Stimulated activated CD8-positive, alpha-beta memory T cell treated with anti-CD3 and anti-CD28 coated beads, Interleukin-15, amount 100 ng/mL, for 4 hours (primary cell): Measurements from ENCODE around the gene LSAMP.

ENCODE experiments used
- DNase-seq, 2 donors: peaks; one replicate each; pipeline ENCODE4 v3.0.0-alpha.2; 2020; ENCODE audit warnings: low read depth in 2 of 2

Gene LSAMP

DNA sequence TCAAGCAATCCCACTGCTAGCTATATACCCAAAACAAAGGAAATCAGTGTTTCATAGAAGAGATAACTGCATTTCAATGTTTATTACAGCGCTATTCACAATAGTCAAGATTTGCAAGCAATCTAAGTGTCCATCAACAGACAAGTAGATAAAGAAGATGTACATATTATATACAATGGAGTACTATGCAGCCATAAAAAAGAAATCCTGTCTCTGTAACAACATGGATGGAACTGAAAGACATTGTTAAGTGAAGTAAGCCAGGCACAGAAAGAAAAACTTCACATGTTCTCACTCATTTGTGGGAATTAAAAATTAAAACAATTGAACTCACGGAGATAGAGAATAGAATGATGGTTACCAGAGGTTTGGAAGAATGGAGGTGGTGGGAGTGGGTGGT is 89.2 kb downstream of the LSAMP start:
- DNase-seq: no peak

- no peak for DNase-seq
Observed at GRCh38 chr3:116354382-116354781, 90.9 kb downstream of the LSAMP start.

- DNase-seq: no peak
Observed at GRCh38 chr3:116350119-116350733, 95.1 kb downstream of the LSAMP start.

DNA sequence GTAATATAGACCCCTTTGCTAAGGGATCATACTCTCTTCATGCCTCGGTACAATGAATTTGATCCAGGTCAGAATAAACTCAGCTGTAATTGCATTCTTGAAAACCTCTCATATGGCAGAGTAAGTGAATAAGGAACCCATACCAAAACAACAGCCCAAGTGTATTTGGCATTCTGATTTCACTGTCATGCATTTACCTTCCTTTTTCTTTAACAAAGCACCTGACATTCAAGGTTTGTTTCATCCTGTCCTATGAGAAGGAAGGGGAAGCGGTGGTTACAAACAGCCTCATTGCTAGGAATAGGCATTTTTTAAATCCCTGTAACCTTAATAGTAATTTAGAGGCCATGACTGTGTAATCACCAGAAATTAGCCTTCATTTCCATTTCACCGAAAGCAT is 97.1 kb downstream of the LSAMP start:
- no peak for DNase-seq

DNA sequence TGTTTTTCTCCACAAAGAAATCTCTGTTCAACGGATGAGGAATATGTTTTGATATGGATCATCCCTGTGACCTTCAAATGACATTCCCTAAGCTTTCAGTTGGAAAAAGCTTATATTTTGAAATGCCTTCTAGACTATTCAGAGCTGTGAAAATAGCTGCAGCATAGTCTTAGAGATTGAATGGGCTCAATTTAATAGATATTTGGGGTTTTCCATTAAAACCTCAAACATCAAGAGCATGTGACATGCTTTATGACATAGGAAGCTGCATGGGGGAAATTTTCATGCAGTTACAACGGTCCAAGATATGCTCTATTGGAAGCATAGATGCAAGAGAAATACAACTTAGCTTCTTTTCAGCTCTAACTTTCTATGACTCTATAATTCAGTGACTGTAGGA is 102.8 kb downstream of the LSAMP start:
- no peak for DNase-seq

GRCh38 chr3:116341899-116342298 is 103.4 kb downstream of the LSAMP start:
- DNase-seq: no peak

DNA sequence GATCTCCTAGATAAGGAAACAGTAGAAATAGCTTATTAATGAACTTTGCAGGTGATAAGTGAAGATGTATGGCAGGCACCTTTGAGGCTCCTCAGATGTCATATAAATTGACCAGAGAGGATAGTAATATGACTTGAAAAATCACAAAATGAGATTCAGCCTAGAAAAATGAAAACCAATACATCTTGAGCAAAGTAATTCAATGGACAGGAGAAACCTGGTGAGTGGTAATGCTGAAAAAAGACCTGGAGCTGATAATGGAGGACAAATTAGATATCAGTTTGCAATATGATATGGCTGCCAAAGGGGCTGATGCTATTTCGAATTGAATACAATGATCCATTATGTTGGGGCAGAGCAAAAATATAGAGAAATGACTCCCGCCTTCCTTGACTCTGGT is 103.9 kb downstream of the LSAMP start:
- DNase-seq: no peak

DNA sequence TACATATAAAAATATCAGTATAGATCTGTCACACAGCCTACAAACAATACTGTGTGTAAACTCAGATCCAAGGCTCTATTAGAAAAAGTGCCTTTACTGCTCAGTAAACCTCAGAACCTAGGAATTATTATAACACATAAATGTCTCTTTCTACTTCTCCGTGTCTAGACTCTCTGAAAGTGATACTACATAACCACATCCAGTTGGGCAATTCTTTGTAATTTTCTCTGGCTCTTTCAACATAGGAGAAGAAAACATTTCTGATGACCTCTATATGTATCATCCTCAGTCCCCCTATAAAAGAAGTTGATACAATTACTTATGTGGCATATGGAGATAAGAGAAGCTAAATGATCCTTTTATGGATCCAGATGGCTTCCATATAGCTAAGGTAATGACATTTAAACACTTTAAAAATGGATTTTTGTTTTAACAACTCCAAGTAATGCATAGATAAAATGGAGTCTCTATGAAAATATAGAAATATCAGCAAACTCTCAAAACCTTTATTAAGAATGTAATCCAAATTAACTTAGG is 104.5 kb downstream of the LSAMP start:
- DNase-seq: no peak

DNA sequence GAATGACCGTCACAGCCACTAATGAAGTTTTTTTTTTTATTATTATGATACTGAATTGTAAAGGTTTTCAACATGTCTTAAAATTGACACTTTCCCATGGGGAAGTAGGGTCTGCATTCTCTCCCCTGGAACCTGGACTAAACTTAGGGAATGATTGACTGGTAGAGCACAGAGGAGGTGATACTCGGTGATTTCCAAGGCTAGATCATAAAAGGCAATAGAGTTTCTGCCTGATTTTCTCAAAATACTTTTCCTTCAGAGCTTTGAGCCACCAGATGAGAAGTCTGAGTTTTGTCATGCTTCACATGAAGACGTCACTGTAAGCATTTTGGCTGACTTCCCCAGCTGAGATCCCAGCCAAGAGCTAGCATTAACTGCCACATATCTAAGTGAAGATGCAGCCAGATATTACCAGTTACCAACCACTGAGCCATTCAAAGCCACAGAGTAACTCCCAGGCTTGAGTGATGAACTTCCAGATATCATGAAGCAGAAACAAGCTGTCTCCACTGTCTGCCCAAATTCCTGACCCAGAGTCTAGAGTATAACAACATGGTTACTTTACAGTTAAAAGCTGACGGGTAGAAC is 105.8 kb downstream of the LSAMP start:
- DNase-seq: no peak

DNA sequence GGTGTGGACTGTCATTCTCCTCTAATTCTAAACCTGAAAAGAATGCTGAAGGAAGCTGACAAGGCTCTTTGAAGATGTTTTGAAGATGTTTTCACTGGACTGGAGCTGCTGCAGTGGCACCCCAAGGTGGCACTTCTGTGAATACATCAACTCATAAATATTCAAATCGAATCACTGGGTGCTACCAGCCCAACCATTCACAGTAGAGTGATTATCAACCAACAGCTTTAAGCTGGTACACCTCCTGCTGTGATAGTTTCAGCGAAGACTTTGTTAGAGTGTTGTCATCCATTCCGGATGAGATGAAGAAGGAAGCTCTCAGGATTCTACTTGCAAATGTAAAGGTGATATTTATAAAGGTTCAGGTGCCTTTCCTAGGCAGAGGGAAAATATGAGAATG is 106.6 kb downstream of the LSAMP start:
- no peak for DNase-seq

GRCh38 chr3:116337229-116337628 is 108.1 kb downstream of the LSAMP start:
- DNase-seq: no peak

DNA sequence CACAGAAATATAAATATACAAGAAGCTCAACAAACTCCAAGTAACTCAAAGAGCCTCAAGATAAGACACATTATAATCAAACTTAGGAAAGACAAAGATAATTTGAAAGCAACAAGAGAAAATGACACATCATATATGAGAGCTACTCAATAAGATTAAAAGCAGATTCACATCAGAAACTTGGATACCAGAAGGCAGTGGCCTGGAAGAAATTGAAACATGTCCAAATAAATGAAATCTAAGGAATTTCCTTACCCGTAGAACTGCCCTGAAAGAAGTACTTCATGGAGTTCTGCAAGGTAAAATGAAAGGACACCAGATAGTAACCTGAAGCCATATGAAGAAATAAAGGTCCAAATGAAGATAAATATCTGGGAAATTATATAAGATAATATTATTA is 113.9 kb downstream of the LSAMP start:
- DNase-seq: no peak

DNA sequence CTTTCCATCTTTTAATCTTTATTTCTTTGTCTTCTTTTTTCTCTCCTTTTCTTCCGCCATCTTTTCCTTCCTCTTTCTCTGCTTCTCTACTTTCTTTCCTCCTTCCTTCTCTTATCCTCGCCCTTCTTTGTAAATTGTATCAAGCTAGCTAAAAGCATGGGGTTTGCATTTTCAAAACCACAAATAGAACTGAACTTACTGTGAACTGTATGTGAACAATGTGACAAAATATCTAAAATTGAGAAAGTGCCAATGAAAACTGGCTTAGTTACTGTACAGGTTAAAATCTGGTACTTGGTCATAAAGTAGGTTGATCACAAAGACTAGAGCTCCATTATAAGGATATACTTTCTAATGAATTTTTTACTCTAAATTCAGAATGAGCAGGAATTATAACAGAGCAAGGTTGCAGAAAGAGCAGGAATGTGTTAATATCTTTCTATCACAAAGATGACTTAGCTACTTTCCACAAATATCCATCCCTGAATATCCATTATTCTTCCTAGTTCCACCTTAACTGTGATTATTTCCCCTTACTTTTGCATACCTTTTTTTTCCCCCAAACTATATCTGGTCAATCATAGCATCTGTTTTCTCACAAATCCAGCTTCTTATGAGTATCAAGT is 122.4 kb downstream of the LSAMP start:
- no peak for DNase-seq

DNA sequence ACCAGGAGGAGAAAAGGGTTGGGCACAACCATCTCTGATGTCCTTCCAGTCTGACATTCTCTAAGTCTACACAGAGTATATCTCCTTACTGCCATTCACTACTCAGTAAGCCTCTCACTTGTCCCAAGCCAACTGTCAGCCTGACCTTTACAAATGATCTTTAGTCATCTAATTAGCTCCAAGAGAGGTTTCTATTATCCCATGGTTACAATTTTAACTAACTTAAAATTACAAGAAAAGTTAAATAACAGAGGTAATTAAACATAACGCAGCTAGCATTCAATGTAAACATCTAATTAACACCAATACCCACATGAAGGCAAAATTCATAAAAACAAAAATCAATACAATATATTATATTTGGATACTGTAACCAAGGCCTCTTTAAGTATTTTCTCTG is 126.9 kb downstream of the LSAMP start:
- DNase-seq: no peak

DNA sequence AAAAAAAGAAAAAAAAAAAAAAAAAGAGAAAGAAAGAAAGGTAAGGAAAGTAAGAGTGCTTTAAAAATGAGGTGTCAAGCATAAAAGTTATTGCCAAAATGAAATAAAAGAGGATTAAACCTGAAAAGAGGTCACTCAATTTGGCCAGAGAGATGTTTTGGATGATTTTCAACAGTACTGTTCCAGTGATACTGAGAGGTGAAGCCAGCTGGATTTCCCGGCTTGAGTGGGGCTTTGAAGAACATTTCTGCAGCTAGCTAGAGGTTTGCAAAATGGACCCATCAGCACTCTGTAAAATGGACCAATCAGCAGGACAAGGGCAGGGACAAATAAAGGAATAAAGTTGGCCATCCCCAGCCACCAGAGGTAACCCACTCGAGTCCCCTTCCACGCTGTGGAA is 128.5 kb downstream of the LSAMP start:
- no peak for DNase-seq

DNA sequence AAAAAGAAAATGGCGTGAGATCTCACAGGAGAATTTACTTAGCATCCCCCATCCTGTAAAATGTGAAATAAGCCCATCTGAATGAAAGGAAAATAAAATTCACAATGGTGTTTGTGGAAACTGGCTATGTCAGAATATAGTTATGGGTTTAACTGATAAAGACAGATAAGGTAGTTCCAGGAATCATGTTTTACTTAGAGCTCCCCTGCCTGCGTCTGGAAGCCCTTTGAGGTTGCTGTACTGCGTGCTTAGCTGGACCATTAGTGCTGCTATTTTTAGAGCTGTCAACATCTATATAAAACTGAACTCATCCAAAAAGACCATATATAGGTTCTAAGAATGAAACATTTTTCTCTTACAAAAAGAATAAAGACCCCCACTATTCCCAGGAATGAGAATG is 130.8 kb downstream of the LSAMP start:
- DNase-seq: no peak

DNA sequence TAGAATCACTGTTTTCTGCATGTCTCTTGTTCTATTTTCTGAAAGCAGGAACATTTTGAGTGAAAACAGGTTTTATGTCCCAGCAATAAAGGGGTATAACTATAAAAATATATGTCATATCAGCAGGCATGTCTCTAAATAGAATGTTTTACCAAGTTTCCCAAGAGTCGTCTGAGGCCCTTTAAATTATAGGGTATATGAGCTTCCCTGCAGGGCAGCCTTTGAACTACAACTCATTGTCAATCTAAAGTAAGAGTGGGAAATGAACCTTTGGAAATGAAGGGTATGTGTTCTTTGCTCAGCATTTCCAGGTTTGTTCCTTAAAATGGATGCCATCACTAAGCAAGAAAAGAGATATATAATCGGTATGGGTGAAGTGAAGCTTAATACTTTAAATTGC is 138.6 kb downstream of the LSAMP start:
- no peak for DNase-seq

DNA sequence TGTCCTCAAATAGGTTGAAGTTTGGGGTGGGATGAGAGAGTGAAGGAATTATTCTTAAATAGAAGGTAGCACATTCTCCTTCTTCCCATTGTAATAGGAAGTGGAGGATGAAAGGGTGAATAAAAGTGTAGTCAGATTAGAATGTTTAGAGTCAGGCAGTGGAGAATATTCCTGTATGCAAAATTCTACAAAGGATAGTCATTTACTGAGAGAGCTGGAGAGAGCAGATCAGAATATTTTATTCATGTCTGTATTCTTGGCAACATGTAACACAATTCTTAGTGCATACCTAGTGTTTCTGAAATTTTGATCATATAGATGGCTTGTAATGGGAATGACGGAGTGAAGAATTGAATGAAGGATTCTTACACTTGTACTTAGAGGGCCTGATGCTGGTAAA is 139.1 kb downstream of the LSAMP start:
- DNase-seq: no peak

- DNase-seq: no peak
Observed at GRCh38 chr3:116302087-116302747, 143.1 kb downstream of the LSAMP start.

DNA sequence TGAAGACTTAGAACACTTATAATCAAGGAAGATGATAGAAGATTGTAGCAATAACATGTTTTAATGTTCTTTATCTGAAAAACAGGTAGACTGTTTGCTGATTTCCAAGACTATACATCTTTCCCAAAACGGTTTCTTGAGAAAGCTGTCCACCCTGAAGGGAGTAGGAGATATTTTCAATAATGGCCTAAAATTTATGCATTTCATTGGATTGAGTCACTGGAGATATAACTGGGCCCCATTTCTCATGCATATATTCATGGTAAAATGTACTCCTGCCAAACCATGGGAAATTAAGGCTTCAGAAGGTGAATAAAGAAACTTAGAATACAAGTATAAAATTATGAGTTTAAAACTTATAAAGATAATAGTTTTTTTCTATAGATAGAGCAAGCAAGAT is 143.9 kb downstream of the LSAMP start:
- DNase-seq: no peak

DNA sequence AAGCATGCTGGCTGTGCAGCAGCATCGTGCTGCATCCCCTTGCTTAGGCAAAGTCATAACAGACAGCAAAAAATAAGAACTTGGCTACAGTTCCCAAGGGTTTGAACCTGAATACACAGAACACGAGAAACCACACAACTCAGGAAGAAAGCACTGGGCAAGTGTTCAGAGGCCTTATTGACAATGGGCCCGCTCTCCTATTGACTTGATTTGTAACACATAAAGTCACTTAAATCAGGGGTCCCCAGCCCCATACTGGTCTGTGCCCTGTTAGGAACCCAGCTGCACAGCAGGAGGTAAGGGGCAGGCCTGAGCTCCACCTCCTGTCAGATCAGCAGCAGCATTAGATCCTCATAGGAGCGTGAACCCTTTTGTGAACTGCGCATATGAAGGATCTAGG is 145.1 kb downstream of the LSAMP start:
- no peak for DNase-seq

DNA sequence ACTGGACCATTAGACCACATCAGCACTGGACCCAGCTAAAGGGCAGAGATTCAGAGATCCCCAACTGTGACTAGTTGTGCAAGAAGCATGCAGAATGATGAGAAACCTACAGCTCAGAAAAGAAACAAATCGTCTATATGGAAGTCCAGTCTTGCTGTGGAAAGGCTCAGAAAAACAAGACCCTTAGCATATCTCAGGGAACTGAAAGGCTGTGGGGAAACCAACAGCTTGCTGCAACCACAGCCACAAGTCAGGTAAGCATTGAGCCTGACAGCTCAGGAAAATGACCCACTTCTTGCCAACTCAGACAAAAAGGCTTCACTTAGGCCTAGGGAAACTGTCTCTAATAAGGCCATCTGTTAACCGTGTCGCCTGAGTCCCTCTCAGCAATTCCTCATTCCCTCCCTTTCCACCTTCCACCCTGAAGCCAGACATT is 145.6 kb downstream of the LSAMP start:
- no peak for DNase-seq

DNA sequence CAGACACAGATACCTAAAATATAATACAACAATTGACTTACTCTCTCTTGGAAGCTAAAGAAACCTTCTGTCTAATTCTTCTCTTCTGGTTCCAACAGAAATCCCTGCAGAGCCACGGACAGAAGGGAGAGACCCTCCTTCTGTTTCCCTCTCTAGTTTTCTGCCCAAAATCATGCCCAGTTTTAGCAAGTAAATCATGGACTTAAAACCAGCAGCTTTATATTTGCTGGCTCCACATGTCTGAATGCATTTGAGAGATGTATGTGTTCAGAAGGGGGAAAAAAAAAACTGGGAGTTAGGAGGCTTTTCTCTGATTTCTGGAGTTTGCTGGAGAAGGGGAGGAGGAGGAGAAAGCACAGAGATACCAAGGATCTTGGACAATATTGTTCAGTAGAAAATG is 147.1 kb downstream of the LSAMP start:
- DNase-seq: no peak
